Measurements from ENCODE around the gene FAM53C. TPM values are rescaled to one million over a fixed set of nuclear protein-coding genes. Genes with fewer than 3 reads are reported as not detected.
A peak's percentile ranks its signal among the peaks of the same experiment; 100 is the strongest.

FAM53C gene
- total and polyA plus RNA-seq, 10 of the 15 experiments (the other 5 are each of a cell fraction or from before 2014, with no cell fraction given): 8.0 to 31.3 (median 24.0) TPM

GRCh38 chr5:138352722-138353559, 14.9 kb downstream of the FAM53C start (continued):
- peak; percentile 36; the same call in 1 of the 2 replicates for TF ChIP-seq ZNF687 (IDR thresholded peaks at IDR 0.05)
- TF ChIP-seq DPF2 (IDR thresholded peaks at IDR 0.05): peak; percentile 54
- TF ChIP-seq, protein P1, sequence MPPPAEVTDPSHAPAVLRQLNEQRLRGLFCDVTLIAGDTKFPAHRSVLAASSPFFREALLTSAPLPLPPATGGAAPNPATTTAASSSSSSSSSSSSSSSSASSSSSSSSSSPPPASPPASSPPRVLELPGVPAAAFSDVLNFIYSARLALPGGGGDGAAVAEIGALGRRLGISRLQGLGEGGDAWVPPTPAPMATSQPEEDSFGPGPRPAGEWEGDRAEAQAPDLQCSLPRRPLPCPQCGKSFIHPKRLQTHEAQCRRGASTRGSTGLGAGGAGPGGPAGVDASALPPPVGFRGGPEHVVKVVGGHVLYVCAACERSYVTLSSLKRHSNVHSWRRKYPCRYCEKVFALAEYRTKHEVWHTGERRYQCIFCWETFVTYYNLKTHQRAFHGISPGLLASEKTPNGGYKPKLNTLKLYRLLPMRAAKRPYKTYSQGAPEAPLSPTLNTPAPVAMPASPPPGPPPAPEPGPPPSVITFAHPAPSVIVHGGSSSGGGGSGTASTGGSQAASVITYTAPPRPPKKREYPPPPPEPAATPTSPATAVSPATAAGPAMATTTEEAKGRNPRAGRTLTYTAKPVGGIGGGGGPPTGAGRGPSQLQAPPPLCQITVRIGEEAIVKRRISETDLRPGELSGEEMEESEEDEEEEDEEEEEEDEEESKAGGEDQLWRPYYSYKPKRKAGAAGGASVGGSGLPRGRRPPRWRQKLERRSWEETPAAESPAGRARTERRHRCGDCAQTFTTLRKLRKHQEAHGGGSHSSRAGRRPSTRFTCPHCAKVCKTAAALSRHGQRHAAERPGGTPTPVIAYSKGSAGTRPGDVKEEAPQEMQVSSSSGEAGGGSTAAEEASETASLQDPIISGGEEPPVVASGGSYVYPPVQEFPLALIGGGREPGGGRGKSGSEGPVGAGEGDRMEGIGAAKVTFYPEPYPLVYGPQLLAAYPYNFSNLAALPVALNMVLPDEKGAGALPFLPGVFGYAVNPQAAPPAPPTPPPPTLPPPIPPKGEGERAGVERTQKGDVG (CRISPR knock-in tag; IDR thresholded peaks at IDR 0.05): no peak
- TF ChIP-seq, protein P2, sequence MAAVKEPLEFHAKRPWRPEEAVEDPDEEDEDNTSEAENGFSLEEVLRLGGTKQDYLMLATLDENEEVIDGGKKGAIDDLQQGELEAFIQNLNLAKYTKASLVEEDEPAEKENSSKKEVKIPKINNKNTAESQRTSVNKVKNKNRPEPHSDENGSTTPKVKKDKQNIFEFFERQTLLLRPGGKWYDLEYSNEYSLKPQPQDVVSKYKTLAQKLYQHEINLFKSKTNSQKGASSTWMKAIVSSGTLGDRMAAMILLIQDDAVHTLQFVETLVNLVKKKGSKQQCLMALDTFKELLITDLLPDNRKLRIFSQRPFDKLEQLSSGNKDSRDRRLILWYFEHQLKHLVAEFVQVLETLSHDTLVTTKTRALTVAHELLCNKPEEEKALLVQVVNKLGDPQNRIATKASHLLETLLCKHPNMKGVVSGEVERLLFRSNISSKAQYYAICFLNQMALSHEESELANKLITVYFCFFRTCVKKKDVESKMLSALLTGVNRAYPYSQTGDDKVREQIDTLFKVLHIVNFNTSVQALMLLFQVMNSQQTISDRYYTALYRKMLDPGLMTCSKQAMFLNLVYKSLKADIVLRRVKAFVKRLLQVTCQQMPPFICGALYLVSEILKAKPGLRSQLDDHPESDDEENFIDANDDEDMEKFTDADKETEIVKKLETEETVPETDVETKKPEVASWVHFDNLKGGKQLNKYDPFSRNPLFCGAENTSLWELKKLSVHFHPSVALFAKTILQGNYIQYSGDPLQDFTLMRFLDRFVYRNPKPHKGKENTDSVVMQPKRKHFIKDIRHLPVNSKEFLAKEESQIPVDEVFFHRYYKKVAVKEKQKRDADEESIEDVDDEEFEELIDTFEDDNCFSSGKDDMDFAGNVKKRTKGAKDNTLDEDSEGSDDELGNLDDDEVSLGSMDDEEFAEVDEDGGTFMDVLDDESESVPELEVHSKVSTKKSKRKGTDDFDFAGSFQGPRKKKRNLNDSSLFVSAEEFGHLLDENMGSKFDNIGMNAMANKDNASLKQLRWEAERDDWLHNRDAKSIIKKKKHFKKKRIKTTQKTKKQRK (IDR thresholded peaks at IDR 0.05; ENCODE audit: low read depth, low read length): no peak
- no peak for TF ChIP-seq KDM1A (IDR thresholded peaks at IDR 0.05; ENCODE audit: borderline replicate concordance)
- no peak for TF ChIP-seq ZNF592 (IDR thresholded peaks at IDR 0.05)
- 0 out of 2 replicates have a peak, but pooled peaks have one; percentile 13 for TF ChIP-seq CBFB (IDR thresholded peaks at IDR 0.05; ENCODE audit: low read depth)
- TF ChIP-seq, protein P3, sequence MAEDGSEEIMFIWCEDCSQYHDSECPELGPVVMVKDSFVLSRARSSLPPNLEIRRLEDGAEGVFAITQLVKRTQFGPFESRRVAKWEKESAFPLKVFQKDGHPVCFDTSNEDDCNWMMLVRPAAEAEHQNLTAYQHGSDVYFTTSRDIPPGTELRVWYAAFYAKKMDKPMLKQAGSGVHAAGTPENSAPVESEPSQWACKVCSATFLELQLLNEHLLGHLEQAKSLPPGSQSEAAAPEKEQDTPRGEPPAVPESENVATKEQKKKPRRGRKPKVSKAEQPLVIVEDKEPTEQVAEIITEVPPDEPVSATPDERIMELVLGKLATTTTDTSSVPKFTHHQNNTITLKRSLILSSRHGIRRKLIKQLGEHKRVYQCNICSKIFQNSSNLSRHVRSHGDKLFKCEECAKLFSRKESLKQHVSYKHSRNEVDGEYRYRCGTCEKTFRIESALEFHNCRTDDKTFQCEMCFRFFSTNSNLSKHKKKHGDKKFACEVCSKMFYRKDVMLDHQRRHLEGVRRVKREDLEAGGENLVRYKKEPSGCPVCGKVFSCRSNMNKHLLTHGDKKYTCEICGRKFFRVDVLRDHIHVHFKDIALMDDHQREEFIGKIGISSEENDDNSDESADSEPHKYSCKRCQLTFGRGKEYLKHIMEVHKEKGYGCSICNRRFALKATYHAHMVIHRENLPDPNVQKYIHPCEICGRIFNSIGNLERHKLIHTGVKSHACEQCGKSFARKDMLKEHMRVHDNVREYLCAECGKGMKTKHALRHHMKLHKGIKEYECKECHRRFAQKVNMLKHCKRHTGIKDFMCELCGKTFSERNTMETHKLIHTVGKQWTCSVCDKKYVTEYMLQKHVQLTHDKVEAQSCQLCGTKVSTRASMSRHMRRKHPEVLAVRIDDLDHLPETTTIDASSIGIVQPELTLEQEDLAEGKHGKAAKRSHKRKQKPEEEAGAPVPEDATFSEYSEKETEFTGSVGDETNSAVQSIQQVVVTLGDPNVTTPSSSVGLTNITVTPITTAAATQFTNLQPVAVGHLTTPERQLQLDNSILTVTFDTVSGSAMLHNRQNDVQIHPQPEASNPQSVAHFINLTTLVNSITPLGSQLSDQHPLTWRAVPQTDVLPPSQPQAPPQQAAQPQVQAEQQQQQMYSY (CRISPR knock-in tag; IDR thresholded peaks at IDR 0.05): no peak

Measured in GM12878 (cell line).